NCI-H1436 (cell line): ENCODE results near the gene HILPDA.
"Not testable (repeated sequence)": the region's sequence is repeated elsewhere in the genome, so short reads cannot be mapped to it uniquely, and the experiment has no call there.

ENCODE experiments used
- DNase-seq: peaks from one replicate; lab custom pipeline; 2025; lab: John Stamatoyannopoulos, UW

HILPDA gene

DNA sequence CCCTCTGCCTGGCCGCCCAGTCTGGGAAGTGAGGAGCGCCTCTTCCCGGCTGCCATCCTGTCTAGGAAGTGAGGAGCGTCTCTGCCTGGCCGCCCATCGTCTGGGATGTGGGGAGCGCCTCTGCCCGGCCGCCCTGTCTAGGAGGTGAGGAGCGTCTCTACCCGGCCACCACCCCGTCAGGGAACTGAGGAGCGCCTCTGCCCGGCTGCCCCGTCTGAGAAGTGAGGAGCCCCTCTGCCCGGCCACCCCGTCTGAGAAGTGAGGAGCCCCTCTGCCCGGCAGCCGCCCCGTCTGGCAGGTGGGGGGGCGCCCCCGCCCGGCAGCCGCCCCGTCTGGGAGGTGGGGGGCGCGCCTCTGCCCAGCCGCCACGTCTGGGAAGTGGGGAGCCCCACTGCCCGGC, 7.7 kb downstream of the HILPDA start:
- not testable (repeated sequence) for DNase-seq

DNA sequence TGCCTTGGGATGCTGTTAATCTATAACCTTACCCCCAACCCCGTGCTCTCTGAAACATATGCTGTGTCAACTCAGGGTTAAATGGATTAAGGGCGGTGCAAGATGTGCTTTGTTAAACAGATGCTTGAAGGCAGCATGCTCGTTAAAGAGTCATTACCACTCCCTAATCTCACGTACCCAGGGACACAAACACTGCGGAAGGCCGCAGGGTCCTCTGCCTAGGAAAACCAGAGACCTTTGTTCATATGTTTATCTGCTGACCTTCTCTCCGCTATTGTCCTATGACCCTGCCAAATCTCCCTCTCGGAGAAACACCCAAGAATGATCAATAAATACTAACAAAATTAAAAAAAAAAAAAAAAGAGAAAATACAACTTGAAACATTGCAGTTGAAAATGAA, 8.3 kb downstream of the HILPDA start:
- not testable (repeated sequence) for DNase-seq

DNA sequence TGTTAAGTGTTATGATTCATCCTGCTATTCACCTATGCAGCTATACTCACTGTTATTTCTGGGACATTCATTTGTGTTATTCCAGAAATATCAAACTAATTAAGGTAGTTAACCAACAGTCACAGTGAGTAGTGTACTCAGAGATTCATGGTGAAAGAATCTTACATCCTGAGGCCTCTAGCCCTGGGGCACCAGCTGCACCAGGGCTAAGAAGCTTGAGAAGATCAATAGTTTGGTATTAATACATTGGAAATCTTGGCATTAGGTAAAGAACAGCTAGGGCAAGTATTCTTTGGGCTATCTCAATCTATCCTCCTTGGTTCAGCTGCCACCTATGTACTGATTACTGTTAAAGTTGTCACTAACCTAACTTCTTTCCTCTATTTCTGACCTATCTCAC, 11.2 kb downstream of the HILPDA start:
- DNase-seq, result not testable (repeated sequence)

DNA sequence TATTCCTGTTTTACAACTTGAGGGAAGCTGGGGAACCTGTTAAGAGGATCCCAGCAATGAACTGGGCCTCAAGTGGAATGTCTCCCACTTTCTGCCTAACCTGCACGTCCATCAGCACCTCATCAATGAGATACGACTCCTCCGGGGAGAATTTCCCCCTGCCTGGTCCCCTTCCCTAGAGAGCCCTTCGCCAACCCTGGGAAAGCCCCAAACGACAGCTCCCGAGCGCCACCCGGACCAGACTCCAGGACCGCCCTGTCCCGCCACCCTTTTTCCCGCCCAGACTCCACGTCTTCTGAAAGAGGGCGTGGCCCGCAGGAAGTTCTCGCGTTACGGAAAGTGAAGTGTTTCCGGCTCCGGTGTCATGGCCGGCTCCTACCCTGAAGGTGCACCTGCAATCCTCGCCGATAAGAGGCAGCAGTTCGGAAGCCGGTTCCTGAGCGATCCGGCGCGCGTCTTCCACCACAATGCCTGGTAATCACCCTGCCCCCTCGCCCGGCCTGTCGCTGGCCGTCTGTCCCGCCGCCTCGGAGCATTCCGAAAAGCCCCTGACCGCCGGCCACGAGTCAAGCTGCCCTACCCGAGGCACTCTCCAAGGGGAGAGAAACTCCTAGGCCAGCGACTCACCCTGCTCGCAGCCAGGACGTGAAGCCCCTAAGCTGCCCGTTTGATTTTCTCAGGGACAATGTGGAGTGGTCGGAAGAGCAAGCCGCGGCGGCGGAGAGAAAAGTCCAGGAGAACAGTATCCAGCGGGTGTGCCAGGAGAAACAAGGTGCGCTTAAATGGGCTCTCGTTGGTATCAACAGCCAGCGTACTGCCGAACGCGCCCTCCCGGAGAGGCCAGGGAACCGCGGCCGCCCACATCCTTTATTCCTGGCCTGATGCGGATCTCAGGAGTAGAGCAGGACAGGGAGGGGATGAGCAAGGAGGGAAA, 21.0 kb downstream of the HILPDA start, which contains the start of gene METTL2B:
TSS of gene METTL2B (plus strand) at position 347 of the 934 bp plus-strand sequence. CDS start at position 365, 18 bp downstream.
- peak; percentile 94 for DNase-seq

DNA sequence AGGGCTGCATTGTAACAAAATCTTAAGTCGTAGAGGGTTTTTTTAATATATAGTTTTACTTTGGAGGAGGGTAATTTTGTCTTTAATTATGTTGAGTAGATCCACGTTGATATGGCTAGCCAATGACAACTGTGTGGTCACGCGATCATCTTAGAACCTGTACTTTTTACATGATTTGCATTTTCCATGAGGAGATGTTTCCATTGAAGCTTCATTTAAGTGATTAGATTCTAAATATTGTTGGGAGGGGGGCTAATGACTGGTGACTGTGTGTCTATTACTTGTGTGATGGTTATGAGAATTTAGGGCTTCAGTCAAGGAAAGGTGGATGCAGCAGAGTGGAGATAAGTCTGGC, 21.6 kb downstream of the HILPDA start:
- DNase-seq, result not testable (repeated sequence)

DNA sequence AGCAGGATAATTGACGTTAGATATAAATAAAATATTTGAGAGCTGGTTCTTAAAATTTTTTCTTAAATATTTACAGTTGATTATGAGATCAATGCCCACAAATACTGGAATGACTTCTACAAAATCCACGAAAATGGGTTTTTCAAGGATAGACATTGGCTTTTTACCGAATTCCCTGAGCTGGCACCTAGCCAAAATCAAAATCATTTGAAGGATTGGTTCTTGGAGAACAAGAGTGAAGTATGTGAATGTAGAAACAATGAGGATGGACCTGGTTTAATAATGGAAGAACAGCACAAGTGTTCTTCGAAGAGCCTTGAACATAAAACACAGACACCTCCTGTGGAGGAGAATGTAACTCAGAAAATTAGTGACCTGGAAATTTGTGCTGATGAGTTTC, 23.4 kb downstream of the HILPDA start:
- DNase-seq, result not testable (repeated sequence)

DNA sequence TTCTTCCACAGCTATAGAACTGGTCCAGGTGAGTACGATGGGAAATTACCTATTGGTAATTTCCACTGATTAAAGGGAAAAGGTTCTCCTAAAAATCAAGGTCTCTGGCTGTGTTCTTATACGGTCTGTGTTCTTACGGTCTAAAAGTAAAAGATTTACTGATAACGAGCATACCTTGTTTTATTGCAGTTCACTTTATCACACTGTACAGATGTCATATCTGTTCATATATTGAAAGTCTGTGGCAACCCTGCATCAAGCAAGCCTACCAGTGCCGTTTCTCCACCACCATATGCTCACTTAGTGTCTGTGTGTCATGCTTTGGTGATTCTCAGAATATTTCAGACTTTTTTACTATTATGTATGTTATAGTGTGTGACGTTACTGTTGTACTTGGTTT, 32.5 kb downstream of the HILPDA start:
- DNase-seq, result not testable (repeated sequence)

DNA sequence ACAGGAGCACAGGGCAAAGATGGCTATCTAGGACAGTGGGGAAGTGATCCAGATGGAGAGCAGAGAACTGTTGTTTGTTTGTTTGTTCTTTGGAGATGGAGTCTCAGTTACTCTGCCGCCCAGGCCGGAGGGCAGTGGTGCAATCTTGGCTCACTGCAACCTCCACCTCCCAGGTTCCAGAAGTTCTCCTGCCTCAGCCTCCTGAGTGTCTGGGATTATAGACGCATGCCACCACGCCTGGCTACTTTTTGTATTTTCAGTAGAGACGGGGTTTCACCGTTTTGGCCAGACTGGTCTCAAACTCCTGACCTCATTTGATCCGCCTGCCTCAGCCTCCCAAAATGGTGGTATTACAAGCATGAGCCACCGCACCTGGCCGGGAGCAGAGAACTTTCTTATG, 41.7 kb downstream of the HILPDA start:
- DNase-seq, result no peak

DNA sequence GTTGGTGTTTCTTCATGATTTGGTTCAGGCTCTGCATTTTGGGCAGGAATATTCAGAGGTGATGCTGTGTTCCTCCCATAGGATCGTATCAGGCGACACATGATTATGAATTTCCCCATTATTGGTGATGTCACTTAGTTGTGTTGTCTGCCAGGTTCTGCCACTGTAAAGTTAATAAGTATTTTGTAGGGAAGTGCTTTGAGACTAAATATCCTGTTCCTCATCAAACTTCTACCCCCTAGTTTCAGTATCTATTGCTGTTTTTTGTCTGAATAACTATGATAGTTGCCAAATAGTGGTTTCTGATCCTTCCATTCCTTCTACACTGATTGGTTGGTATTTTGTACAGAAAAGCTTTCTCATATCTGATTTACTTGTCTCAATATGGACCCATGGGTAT, 49.7 kb downstream of the HILPDA start:
- not testable (repeated sequence) for DNase-seq

DNA sequence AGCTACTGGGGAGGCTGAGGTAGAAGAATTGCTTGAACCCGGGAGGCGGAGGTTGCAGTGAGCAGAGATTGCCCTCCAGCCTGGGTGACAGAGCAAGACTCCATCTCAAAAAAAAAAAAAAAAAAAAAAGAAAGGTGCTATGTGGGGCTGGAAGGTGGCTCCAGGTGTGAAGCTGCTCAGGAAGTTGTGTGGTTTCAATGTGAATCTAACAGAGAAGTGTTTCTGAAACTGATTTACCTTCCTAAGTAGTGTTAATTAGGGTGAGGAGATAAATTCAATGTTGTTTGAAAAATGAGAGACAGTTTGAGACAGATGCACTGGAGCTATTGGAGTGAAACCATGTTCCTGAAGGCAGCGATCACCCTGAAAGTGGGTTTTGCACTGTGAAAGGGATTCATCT, 51.1 kb downstream of the HILPDA start:
- DNase-seq, result not testable (repeated sequence)

DNA sequence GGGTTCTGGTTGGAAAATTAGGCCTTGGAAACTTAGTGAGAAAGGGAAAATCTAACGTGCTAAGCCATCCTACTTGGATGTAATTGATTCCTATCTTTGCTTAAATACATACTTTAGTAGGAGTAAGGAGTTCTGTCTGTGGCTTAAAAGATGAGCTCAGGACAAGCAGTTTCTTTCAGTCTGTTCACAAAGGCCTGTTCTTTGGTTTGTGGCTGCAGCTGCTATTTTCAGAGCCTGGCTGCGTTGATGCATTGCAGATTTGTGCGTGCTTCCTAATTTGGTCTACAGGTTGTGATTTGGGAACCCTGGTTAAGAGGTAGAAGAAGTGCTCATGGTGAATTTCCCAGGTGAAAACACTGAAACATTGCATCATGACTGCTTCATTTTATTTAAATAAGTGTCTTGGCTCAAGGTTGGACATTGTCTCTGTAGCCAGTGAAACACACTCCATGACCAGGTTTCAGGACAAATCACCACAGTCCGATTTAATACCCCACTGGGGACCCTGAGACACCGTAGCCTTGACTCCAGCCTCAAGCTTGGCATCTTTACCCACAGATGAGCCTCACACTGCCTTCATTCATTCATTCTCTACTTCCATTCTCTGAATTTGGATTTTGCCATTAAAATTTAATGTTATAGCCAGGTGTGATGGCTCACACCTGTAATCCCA, 51.8 kb downstream of the HILPDA start:
- DNase-seq, result not testable (repeated sequence)
